ENCODE data around the gene SGK2. TPM values are rescaled to one million over a fixed set of nuclear protein-coding genes. Genes with fewer than 3 reads are reported as not detected.

Gene SGK2
- total RNA-seq, 4 donors from 2014 or later: 1.8 to 13.6 (median 5.3) TPM

GRCh38 chr20:43515628-43516027 is 43.2 kb upstream of the SGK2 start:
- no peak overlapping the region for H3K4me3 ChIP-seq (ENCODE audit: low read depth, poor library complexity, severe bottlenecking)
- 67 to 72% methylated on average over 1 to 2 of the region's 2 CpGs for WGBS, 2 donors
- no peak for DNase-seq (ENCODE audit: low spot score in 2 of 2)
- intact Hi-C loops (cut with DNase I; ENCODE audit: low total_unique reads): no loop called here
- TF ChIP-seq POLR2A (IDR thresholded peaks at IDR 0.05): no peak
- no peak for TF ChIP-seq CTCF (IDR thresholded peaks at IDR 0.05)

GRCh38 chr20:43516251-43516824 is 42.5 kb upstream of the SGK2 start:
- intact Hi-C loops (cut with DNase I; ENCODE audit: low total_unique reads): no loop called here
- H3K4me3 ChIP-seq (ENCODE audit: low read depth, poor library complexity, severe bottlenecking): no peak overlapping the region
- no peak for TF ChIP-seq POLR2A (IDR thresholded peaks at IDR 0.05)
- no peak for TF ChIP-seq CTCF (IDR thresholded peaks at IDR 0.05)
- no peak for DNase-seq (ENCODE audit: low spot score in 2 of 2)
- WGBS, 2 donors: 96 to 97% methylated on average over 1 of the region's 1 CpG

- TF ChIP-seq POLR2A (IDR thresholded peaks at IDR 0.05): no peak
- no peak for TF ChIP-seq CTCF (IDR thresholded peaks at IDR 0.05)
- DNase-seq (ENCODE audit: low spot score in 2 of 2): no peak
- H3K4me3 ChIP-seq (ENCODE audit: low read depth, poor library complexity, severe bottlenecking): no peak overlapping the region
- 97% methylated on average over 1 of the region's 1 CpG for WGBS, 2 donors
- intact Hi-C loops (cut with DNase I; ENCODE audit: low total_unique reads): no loop called here
These were observed 38.7 kb upstream of the SGK2 start for GRCh38 chr20:43520074-43520630.

GRCh38 chr20:43525021-43525420 is 33.8 kb upstream of the SGK2 start:
- intact Hi-C loops (cut with DNase I; ENCODE audit: low total_unique reads): no loop called here
- no peak overlapping the region for H3K4me3 ChIP-seq (ENCODE audit: low read depth, poor library complexity, severe bottlenecking)
- DNase-seq (ENCODE audit: low spot score in 2 of 2): no peak
- no peak for TF ChIP-seq POLR2A (IDR thresholded peaks at IDR 0.05)
- WGBS, 2 donors: 56 to 68% methylated on average over 5 of the region's 5 CpGs

GRCh38 chr20:43528258-43528875 is 30.5 kb upstream of the SGK2 start:
- peak in 1 of 2 donors; percentile 76 for DNase-seq (ENCODE audit: low spot score in 2 of 2)
- TF ChIP-seq POLR2A (IDR thresholded peaks at IDR 0.05): no peak
- no peak for TF ChIP-seq CTCF (IDR thresholded peaks at IDR 0.05)
- 86 to 92% methylated on average over 8 of the region's 8 CpGs for WGBS, 2 donors
- H3K4me3 ChIP-seq (ENCODE audit: low read depth, poor library complexity, severe bottlenecking): no peak overlapping the region
- intact Hi-C loops (cut with DNase I; ENCODE audit: low total_unique reads): no loop called here

GRCh38 chr20:43529051-43529450 is 29.8 kb upstream of the SGK2 start:
- intact Hi-C loops (cut with DNase I; ENCODE audit: low total_unique reads): no loop called here
- WGBS, 2 donors: 81 to 95% methylated on average over 5 of the region's 5 CpGs
- peak in 1 of 2 donors; percentile 46 for DNase-seq (ENCODE audit: low spot score in 2 of 2)

More at GRCh38 chr20:43529051-43529450, 29.8 kb upstream of the SGK2 start:
- no peak for TF ChIP-seq POLR2A (IDR thresholded peaks at IDR 0.05)
- no peak for TF ChIP-seq CTCF (IDR thresholded peaks at IDR 0.05)
- no peak overlapping the region for H3K4me3 ChIP-seq (ENCODE audit: low read depth, poor library complexity, severe bottlenecking)
